GM06990 (cell line): Measurements from ENCODE around the gene BACE1-AS.

ENCODE experiments used
- DNase-seq: peaks from one replicate; pipeline ENCODE4 v3.0.0-alpha.2; 2011; ENCODE audit not compliant: insufficient read length; ENCODE audit errors: extremely low read depth
- H3K27me3 ChIP-seq: replicated peaks from 2 replicates; pipeline ENCODE4 v1.6.0; 2011; ENCODE audit warnings: low read length; ENCODE audit not compliant: control insufficient read depth, insufficient read depth
- H3K36me3 ChIP-seq: 2 replicates; pipeline ENCODE4 v1.5.1; 2011; ENCODE audit warnings: low read length; ENCODE audit not compliant: control insufficient read depth, insufficient read depth
- H3K4me3 ChIP-seq: replicated peaks from 2 replicates; pipeline ENCODE4 v1.5.1; 2011; ENCODE audit warnings: low read depth, mild to moderate bottlenecking, control low read depth, low read length
- TF ChIP-seq, protein P1 (sequence below): IDR thresholded peaks from 2 replicates; pipeline ENCODE4 v1.5.1; 2011; ENCODE audit warnings: low read length, control low read depth, mild to moderate bottlenecking, inconsistent platforms; ENCODE audit not compliant: insufficient read depth, poor library complexity, severe bottlenecking

BACE1-AS gene

GRCh38 chr11:117295438-117296137 lies 4.4 kb downstream of the BACE1-AS start:
- Histone ChIP-seq H3K27me3 (no peaks in the 10 kb centered on the region), H3K4me3 (no peak overlapping the region), H3K36me3 (no peaks in the 10 kb centered on the region; the same call in 1 of the 2 replicates)
- no peak for DNase-seq
- TF ChIP-seq, protein P1, sequence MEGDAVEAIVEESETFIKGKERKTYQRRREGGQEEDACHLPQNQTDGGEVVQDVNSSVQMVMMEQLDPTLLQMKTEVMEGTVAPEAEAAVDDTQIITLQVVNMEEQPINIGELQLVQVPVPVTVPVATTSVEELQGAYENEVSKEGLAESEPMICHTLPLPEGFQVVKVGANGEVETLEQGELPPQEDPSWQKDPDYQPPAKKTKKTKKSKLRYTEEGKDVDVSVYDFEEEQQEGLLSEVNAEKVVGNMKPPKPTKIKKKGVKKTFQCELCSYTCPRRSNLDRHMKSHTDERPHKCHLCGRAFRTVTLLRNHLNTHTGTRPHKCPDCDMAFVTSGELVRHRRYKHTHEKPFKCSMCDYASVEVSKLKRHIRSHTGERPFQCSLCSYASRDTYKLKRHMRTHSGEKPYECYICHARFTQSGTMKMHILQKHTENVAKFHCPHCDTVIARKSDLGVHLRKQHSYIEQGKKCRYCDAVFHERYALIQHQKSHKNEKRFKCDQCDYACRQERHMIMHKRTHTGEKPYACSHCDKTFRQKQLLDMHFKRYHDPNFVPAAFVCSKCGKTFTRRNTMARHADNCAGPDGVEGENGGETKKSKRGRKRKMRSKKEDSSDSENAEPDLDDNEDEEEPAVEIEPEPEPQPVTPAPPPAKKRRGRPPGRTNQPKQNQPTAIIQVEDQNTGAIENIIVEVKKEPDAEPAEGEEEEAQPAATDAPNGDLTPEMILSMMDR, result no peak

DNA sequence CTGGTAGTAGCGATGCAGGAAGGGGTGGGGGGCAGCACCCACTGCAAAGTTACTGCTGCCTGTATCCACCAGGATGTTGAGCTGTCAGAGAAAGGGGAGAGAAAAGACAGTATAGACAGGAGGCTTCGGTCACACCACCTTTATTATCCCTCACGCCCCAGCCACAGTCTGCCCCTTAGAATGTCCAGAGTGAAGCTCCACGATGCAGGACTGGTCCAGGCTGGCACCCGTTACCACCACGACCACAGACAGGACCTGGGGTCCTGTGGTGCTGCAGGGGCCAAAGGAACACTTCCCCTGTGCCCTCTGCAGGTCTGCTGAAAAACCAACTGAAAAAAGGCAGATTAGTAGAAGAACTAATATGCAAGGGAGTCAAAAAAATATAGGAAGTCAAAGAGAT lies 5.7 kb downstream of the BACE1-AS start:
- no peak for DNase-seq
- Histone ChIP-seq H3K36me3 (no peaks in the 10 kb centered on the region; the same call in 1 of the 2 replicates), H3K4me3 (no peak overlapping the region), H3K27me3 (no peaks in the 10 kb centered on the region)
- TF ChIP-seq, protein P1, result no peak

DNA sequence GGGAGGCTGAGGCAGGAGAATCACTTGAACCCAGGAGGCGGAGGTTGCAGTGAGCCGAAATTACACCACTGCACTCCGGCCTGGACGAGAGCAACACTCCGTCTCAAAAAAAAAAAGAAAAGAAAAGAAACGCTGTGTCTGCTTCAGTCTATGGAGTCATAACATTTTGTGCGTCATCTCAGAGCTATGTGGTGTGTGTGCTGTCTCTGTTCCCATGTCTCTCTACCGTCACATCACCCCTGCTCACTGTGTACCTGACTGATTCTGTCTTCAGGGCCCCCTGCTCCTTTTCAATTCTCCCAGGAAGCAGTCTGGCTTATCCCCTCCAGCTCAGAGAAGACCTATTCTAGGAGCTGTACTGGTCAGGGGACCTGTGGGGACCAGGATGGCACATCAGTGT lies 7.0 kb downstream of the BACE1-AS start:
- TF ChIP-seq, protein P1, result no peak
- H3K4me3 ChIP-seq, result no peak overlapping the region
- H3K36me3 ChIP-seq, result no peaks in the 10 kb centered on the region; the same call in 1 of the 2 replicates
- no peak for DNase-seq
- H3K27me3 ChIP-seq, result no peaks in the 10 kb centered on the region

GRCh38 chr11:117299351-117300282 lies 8.5 kb downstream of the BACE1-AS start:
- Histone ChIP-seq H3K4me3 (no peak overlapping the region), H3K27me3 (no peaks in the 10 kb centered on the region), H3K36me3 (no peaks in the 10 kb centered on the region; the same call in 1 of the 2 replicates)
- TF ChIP-seq, protein P1, result no peak
- DNase-seq, result no peak

- Histone ChIP-seq H3K4me3 (no peak overlapping the region), H3K36me3 (no peaks in the 10 kb centered on the region; the same call in 1 of the 2 replicates), H3K27me3 (no peaks in the 10 kb centered on the region)
- TF ChIP-seq, protein P1, result no peak
- peak; percentile 32 for DNase-seq
Observed at GRCh38 chr11:117300283-117300663, 9.1 kb downstream of the BACE1-AS start.
